T-helper 2 cell (primary cell): ENCODE data around the gene CALHM5.

Source experiments
- DNase-seq, 5 experiments: peaks; one replicate each; pipeline versions ENCODE4 v3.0.0 to v3.0.0-alpha.2; 2012 to 2022

CALHM5 gene

GRCh38 chr6:116556065-116556464 is 44.6 kb downstream of the CALHM5 start:
- no peak for DNase-seq

GRCh38 chr6:116556814-116557415 is 45.5 kb downstream of the CALHM5 start:
- no peak for DNase-seq

- no peak for DNase-seq
These were observed 46.5 kb downstream of the CALHM5 start for GRCh38 chr6:116557893-116558292.

GRCh38 chr6:116560130-116560529 is 48.7 kb downstream of the CALHM5 start:
- DNase-seq = no peak

- DNase-seq = peak in 4 of 5 experiments; percentile 36 to 54 (median 50)
These were observed 50.1 kb downstream of the CALHM5 start for GRCh38 chr6:116561377-116562018.

- DNase-seq = no peak
These were observed 50.6 kb downstream of the CALHM5 start for GRCh38 chr6:116562019-116562403.

- no peak for DNase-seq
These were observed 51.2 kb downstream of the CALHM5 start for GRCh38 chr6:116562614-116563013.

- no peak for DNase-seq
These were observed 52.4 kb downstream of the CALHM5 start for GRCh38 chr6:116563830-116564229.

GRCh38 chr6:116564311-116564710 is 52.9 kb downstream of the CALHM5 start:
- DNase-seq = no peak

- peak in 2 of 5 experiments; percentile 16 to 17 for DNase-seq
These were observed 53.8 kb downstream of the CALHM5 start for GRCh38 chr6:116564921-116565872.

- DNase-seq = no peak
These were observed 56.7 kb downstream of the CALHM5 start for GRCh38 chr6:116568111-116568510.

- DNase-seq = no peak
These were observed 57.6 kb downstream of the CALHM5 start for GRCh38 chr6:116568821-116569755.

GRCh38 chr6:116570856-116571682 is 59.6 kb downstream of the CALHM5 start, which contains the start of gene RWDD1:
Gene RWDD1 (plus strand): TSS chr6:116571504. CDS start chr6:116571583, 79 bp downstream.
- DNase-seq = peak; percentile 95 to 100 (median 98)

- DNase-seq = no peak
These were observed 60.2 kb downstream of the CALHM5 start for GRCh38 chr6:116571683-116572000.

GRCh38 chr6:116572162-116572561 is 60.7 kb downstream of the CALHM5 start:
- DNase-seq = peak in 1 of 5 experiments; percentile 22
